ENCODE results near the gene NANOS2. TPM values are rescaled to one million over a fixed set of nuclear protein-coding genes. Genes with fewer than 3 reads are reported as not detected.

Gene NANOS2
- not detected in 5 replicates for total RNA-seq (2022; extraction: Qiagen RNA extraction; ENCODE audit: low read depth)

DNA sequence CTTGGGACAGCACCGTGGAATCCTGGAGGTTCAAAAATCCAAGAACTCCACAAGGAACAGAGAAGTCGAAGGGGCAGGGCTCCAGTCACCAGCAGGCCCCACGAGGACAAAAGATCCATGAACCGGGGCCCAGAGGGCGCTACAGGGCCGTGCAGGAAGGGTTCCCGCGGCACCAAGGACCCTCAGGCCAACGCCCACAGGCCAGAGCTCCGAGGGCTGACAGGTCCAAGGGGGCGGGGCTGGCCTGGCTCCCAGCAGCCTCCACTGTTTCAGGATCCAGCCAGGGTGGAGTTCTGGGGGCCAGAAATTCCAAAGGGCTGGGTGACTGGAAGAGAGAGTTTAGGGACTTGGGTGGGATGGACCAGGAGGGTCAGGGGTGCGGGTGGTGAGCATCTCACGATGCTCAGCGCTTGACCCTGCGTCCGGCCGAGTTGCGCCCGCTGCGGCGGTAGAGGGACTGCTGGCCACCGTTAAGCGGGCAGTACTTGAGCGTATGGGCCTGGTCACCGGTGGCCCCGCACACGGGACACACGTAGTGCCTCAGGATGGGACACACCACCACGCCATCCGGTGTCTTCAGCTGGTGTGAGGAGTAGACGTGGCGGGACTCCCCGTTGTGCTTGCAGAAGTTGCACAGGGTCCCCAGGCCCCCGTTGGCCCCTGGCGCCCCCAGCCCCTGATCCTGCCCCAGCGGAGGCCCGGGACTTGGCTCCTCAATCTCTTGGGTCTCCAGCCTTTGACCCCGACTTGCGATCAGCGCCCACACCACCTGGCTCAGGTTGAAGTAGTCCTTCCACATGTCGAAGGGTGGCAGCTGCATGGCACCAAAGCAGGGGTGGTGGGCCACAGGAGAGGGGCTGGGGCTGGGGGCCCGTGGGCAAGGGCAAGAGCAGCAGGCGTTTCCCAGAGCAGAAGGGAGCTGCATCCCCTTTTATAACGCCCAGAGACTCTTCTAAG is at the start of gene NANOS2:
TSS of gene NANOS2 (minus strand) at position 905 of the 957 bp plus-strand sequence. CDS start at position 820, 85 bp downstream.

DNA sequence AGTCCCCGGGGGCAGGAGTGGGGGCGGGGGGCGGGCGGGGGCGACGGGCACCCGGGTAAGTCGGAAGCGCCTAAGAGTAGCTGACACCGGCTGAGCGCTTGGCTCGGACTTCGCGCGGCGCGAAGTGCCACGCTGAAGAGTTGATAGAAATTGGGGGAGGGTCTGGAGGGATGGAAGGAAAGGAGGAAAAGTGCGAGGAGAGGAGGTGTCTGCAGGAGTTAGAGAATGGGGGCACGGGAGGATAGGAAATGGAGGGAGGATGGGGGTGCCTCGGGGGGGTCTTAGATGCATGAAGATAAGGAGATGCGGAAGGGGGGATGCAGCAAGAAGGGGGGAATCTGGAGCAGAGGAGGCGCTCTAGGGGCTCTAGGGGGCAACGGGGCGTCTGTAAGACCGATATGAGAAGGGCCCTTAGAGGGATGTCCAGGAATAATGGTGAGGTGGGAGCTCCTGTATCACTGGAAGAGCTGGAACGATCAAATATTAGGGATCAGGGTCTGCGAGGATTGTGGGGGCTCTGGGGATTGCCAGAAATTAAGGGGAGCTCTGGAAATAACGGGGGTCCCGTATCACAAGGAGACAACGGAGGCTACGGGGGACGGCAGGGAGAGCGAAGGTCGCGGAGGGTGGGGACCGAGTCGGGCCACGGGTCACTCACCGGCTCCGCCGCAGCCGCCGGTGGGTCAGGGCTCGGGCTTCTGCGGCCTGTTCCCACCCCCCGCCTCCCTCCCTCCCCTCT is 12.5 kb downstream of the NANOS2 start, which contains the start of gene MYPOP:
TSS of gene MYPOP (minus strand) at position 702 of the 739 bp plus-strand sequence. CDS start 840 bp downstream, outside the sequence.

GRCh38 chr19:45885556-45886426 is 28.8 kb downstream of the NANOS2 start, which contains the start of gene IRF2BP1:
IRF2BP1 (minus strand) TSS chr19:45886141; CDS start chr19:45885774, 367 bp downstream.

DNA sequence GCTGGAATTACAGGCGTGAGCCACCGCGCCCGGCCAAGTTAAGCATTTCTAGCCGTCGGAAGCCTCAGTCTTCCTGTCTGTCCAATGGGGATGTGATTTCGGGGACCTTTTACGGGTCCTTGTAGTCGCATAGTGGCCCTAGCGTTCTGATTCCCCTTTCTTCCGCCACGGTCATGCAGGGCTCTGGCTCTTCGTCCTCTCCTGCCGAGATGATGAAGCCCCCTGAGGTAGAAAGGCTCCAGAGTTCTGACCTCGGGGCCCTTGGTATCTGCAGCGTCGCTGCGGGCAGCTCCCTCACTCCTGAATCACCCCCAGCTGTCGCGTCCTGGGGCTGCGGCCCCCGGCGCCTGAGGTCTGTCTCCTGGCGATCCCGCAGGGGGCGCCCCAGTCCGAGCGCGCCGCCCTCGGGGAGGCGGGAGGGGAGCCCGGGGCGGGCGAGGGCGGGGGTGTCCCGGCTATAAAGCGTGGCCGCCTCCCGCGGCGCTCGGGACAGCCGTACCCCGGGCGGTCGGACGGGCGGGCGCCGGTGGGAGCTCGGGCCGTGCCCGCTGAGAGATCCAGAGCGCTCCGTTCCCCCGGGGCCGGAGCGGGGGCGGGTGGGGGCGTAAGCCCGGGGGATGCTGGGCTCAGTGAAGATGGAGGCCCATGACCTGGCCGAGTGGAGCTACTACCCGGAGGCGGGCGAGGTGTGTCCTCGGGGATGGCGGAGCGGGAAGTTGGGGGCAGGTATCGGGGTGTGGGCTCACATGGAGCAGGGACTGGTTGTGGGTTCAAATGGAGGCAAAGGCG is 50.5 kb downstream of the NANOS2 start, which contains the start of gene FOXA3:
TSS of gene FOXA3 (plus strand) at position 487 of the 789 bp plus-strand sequence. CDS start at position 618, 131 bp downstream.

Other genes with a start within 250 kb of the NANOS2 start
- 1.3 to 4.0 TPM (median 2.7 TPM) in 5 replicates for gene GIPR, start 246.6 kb downstream of the NANOS2 start, total RNA-seq (2022; extraction: Qiagen RNA extraction; ENCODE audit: low read depth)
- 727 to 1,166 TPM (median 803 TPM) in 5 replicates for gene SNRPD2, start 222.8 kb downstream of the NANOS2 start, total RNA-seq (2022; extraction: Qiagen RNA extraction; ENCODE audit: low read depth)
- gene QPCTL, start 222.1 kb downstream of the NANOS2 start, total RNA-seq (2022; extraction: Qiagen RNA extraction; ENCODE audit: low read depth) = 6.1 to 10.3 TPM (median 9.5 TPM) in 5 replicates
- gene FBXO46, start 183.9 kb downstream of the NANOS2 start, total RNA-seq (2022; extraction: Qiagen RNA extraction; ENCODE audit: low read depth) = 7.7 to 12.5 TPM (median 9.8 TPM) in 5 replicates
- 0.08 TPM in 1 of 5 replicates, not detected in the others for gene MEIOSIN, start 181.3 kb downstream of the NANOS2 start, total RNA-seq (2022; extraction: Qiagen RNA extraction; ENCODE audit: low read depth)
- 15.9 to 31.7 TPM (median 29.2 TPM) in 5 replicates for gene SIX5, start 145.5 kb downstream of the NANOS2 start, total RNA-seq (2022; extraction: Qiagen RNA extraction; ENCODE audit: low read depth)
- 29.8 to 57.5 TPM (median 50.9 TPM) in 5 replicates for gene DMPK, start 132.3 kb downstream of the NANOS2 start, total RNA-seq (2022; extraction: Qiagen RNA extraction; ENCODE audit: low read depth)
- 14.9 to 44.2 TPM (median 40.3 TPM) in 5 replicates for gene DMWD, start 121.9 kb downstream of the NANOS2 start, total RNA-seq (2022; extraction: Qiagen RNA extraction; ENCODE audit: low read depth)
- gene RSPH6A, start 99.5 kb downstream of the NANOS2 start, total RNA-seq (2022; extraction: Qiagen RNA extraction; ENCODE audit: low read depth) = not detected in 5 replicates
- 41.7 to 81.9 TPM (median 75.7 TPM) in 5 replicates for gene SYMPK, start 51.6 kb downstream of the NANOS2 start, total RNA-seq (2022; extraction: Qiagen RNA extraction; ENCODE audit: low read depth)
- gene FOXA3, start 50.5 kb downstream of the NANOS2 start, total RNA-seq (2022; extraction: Qiagen RNA extraction; ENCODE audit: low read depth) = 0.35 to 0.93 TPM (median 0.72 TPM) in 5 replicates
- gene IRF2BP1, start 28.6 kb downstream of the NANOS2 start, total RNA-seq (2022; extraction: Qiagen RNA extraction; ENCODE audit: low read depth) = 14.9 to 40.5 TPM (median 38.1 TPM) in 5 replicates
- gene MYPOP, start 12.2 kb downstream of the NANOS2 start, total RNA-seq (2022; extraction: Qiagen RNA extraction; ENCODE audit: low read depth) = 5.9 to 11.8 TPM (median 10.4 TPM) in 5 replicates
- gene NOVA2, start 59.1 kb upstream of the NANOS2 start, total RNA-seq (2022; extraction: Qiagen RNA extraction; ENCODE audit: low read depth) = 0.21 to 0.38 TPM (median 0.29 TPM) in 5 replicates
- 2.6 to 6.1 TPM (median 4.8 TPM) in 5 replicates for gene CCDC61, start 80.7 kb upstream of the NANOS2 start, total RNA-seq (2022; extraction: Qiagen RNA extraction; ENCODE audit: low read depth)
- gene PGLYRP1, start 108.3 kb upstream of the NANOS2 start, total RNA-seq (2022; extraction: Qiagen RNA extraction; ENCODE audit: low read depth) = not detected in 5 replicates
- 0.24 to 0.65 TPM (median 0.39 TPM) in 5 replicates for gene IGFL4, start 126.2 kb upstream of the NANOS2 start, total RNA-seq (2022; extraction: Qiagen RNA extraction; ENCODE audit: low read depth)
- gene IGFL3, start 209.9 kb upstream of the NANOS2 start, total RNA-seq (2022; extraction: Qiagen RNA extraction; ENCODE audit: low read depth) = not detected in 5 replicates
- 0.50 to 1.3 TPM (median 0.73 TPM) in 5 replicates for gene IGFL2, start 233.5 kb upstream of the NANOS2 start, total RNA-seq (2022; extraction: Qiagen RNA extraction; ENCODE audit: low read depth)